K562 (cell line): ENCODE measurements around the gene HSPA14. TPM values are rescaled to one million over a fixed set of nuclear protein-coding genes. Genes with fewer than 3 reads are reported as not detected.
A peak's percentile ranks its signal among the peaks of the same experiment; 100 is the strongest.

Source experiments
- E2F3 ChIP-seq: fragments of 250-450 bp; sonication (Bioruptor Pico); IDR thresholded peaks from 2 replicates; pipeline ENCODE4 v1.4.0; 2020; ENCODE audit warnings: mild to moderate bottlenecking
- E2F4 ChIP-seq: sonication (generic); formaldehyde crosslinking; IDR thresholded peaks from 2 replicates; pipeline ENCODE4 v1.8.0; 2022; ENCODE audit warnings: mild to moderate bottlenecking, low read depth, missing genetic modification reagents
- FOXK2 ChIP-seq, 2 experiments: fragments of 450-650 bp; IDR thresholded peaks in 1 of 2; conservative IDR thresholded peaks in 1 of 2; 2 replicates each; pipeline ENCODE4 v1.6.1; 2016; ENCODE audit warnings: low read depth in 2 of 2, mild to moderate bottlenecking in 1 of 2
- HIVEP1 ChIP-seq: fragments of 250-450 bp; sonication (Bioruptor Pico); IDR thresholded peaks from 2 replicates; pipeline ENCODE4 v1.4.0; 2020; ENCODE audit warnings: mild to moderate bottlenecking
- ILF3 ChIP-seq: fragments of 450-650 bp; IDR thresholded peaks from 2 replicates; pipeline ENCODE4 v1.6.1; 2018; ENCODE audit warnings: antibody characterized with exemption, mild to moderate bottlenecking, moderate library complexity, borderline replicate concordance
- MAFK ChIP-seq: IDR thresholded peaks from 2 replicates; pipeline ENCODE4 v1.6.1; 2011; ENCODE audit warnings: low read length, improper control_type of control experiment
- MBD1 ChIP-seq: fragments of 250-450 bp; sonication (Bioruptor Pico); IDR thresholded peaks from 2 replicates; pipeline ENCODE4 v1.8.0; 2022; ENCODE audit warnings: inconsistent platforms
- MECOM ChIP-seq: fragments of 250-450 bp; sonication (Bioruptor Pico); IDR thresholded peaks from 2 replicates; pipeline ENCODE4 v1.8.0; 2022; ENCODE audit warnings: inconsistent platforms
- MTF1 ChIP-seq: fragments of 250-450 bp; sonication (Bioruptor Pico); IDR thresholded peaks from 2 replicates; pipeline ENCODE4 v1.9.0; 2021; ENCODE audit warnings: moderate library complexity, mild to moderate bottlenecking, inconsistent platforms, borderline replicate concordance
- NFXL1 ChIP-seq: fragments of 450-650 bp; formaldehyde crosslinking; IDR thresholded peaks from 2 replicates; pipeline ENCODE4 v1.4.0; 2021; ENCODE audit warnings: mild to moderate bottlenecking
- PTRF ChIP-seq: fragments of 450-650 bp; IDR thresholded peaks from 2 replicates; pipeline ENCODE4 v1.6.1; 2016; ENCODE audit warnings: mild to moderate bottlenecking, missing genetic modification characterization, missing compliant biosample characterization
- RBBP5 ChIP-seq: fragments of 200-600 bp; sonication (generic); IDR thresholded peaks from 2 replicates; pipeline ENCODE4 v1.6.1; 2012; ENCODE audit warnings: borderline replicate concordance, mild to moderate bottlenecking, low read length, control low read depth, inconsistent platforms; ENCODE audit not compliant: insufficient read depth, poor library complexity, severe bottlenecking
- RBM14 ChIP-seq: fragments of 200-400 bp; formaldehyde crosslinking; IDR thresholded peaks from 2 replicates; pipeline ENCODE4 v1.6.1; 2018; ENCODE audit warnings: low read depth, mild to moderate bottlenecking, low read length, moderate library complexity, borderline replicate concordance; ENCODE audit not compliant: insufficient read depth
- VEZF1 ChIP-seq: fragments of 200-800 bp; sonication (Bioruptor generic); IDR thresholded peaks from 2 replicates; pipeline ENCODE4 v1.6.1; 2017; ENCODE audit warnings: missing genetic modification characterization, missing compliant biosample characterization
- ZNF124 ChIP-seq: sonication (generic); formaldehyde crosslinking; IDR thresholded peaks from 2 replicates; pipeline ENCODE4 v1.8.1; 2022; ENCODE audit warnings: missing genetic modification reagents
- ZNF133 ChIP-seq: fragments of 250-450 bp; sonication (Bioruptor Pico); IDR thresholded peaks from 2 replicates; pipeline ENCODE4 v1.4.0; 2020; ENCODE audit warnings: mild to moderate bottlenecking
- ZNF143 ChIP-seq: sonication (generic); formaldehyde crosslinking; IDR thresholded peaks from 2 replicates; pipeline ENCODE4 v1.9.0; 2022; ENCODE audit warnings: mild to moderate bottlenecking, missing genetic modification reagents
- ZNF23 ChIP-seq: fragments of 250-450 bp; sonication (Bioruptor Pico); IDR thresholded peaks from 2 replicates; pipeline ENCODE4 v1.4.0; 2020; ENCODE audit warnings: mild to moderate bottlenecking
- ZNF3 ChIP-seq: fragments of 250-450 bp; sonication (Bioruptor Pico); IDR thresholded peaks from 2 replicates; pipeline ENCODE4 v1.5.0; 2021; ENCODE audit warnings: mild to moderate bottlenecking, moderate library complexity
- ZNF384 ChIP-seq: IDR thresholded peaks from 2 replicates; pipeline ENCODE4 v1.6.1; 2012; ENCODE audit warnings: low read depth, low read length, improper control_type of control experiment
- ZNF445 ChIP-seq: fragments of 250-450 bp; sonication (Bioruptor Pico); IDR thresholded peaks from 2 replicates; pipeline ENCODE4 v1.4.0; 2020; ENCODE audit warnings: low read depth, mild to moderate bottlenecking, moderate library complexity
- ZNF778 ChIP-seq: fragments of 450-650 bp; formaldehyde crosslinking; IDR thresholded peaks from 2 replicates; pipeline ENCODE4 v1.4.0; 2020; ENCODE audit warnings: mild to moderate bottlenecking, moderate library complexity
- polyA plus RNA-seq, 8 experiments: library from polyadenylated mRNA; depleted of rRNA in 4 of 8; stranded (reverse) in 5 of 8; unstranded in 3 of 8; fragments of >200 nt; fragmentation: Nextera tagmentation in 2 of 8; fragmentation: Illumina TruSeq in 1 of 8; extraction: Ambion mirVana in 2 of 8; extraction: Trizol in 1 of 8; gene quantifications; 2 replicates each; pipeline versions ENCODE4 v1.2.1 to v1.2.3, GENCODE V29; 2011 to 2014; ENCODE audit warnings: inconsistent platforms in 1 of 8, missing spikeins in 1 of 8
- total RNA-seq, 7 experiments: library from RNA; depleted of rRNA in 6 of 7; stranded (reverse); fragments of >200 nt in 6 of 7; fragmentation: Illumina TruSeq in 2 of 7; extraction: Trizol in 2 of 7; gene quantifications; 2 replicates each; pipeline versions ENCODE4 v1.2.1 to v1.2.3, GENCODE V29; 2011 to 2021; ENCODE audit warnings: low replicate concordance in 1 of 7

Gene HSPA14
- total and polyA plus RNA-seq, 9 of the 15 experiments (the other 6 are each of a cell fraction or from before 2014, with no cell fraction given): 41.9 to 75.0 (median 63.2) TPM

- peak; percentile 90 for TF ChIP-seq E2F4 (CRISPR knock-in tag)
- TF ChIP-seq ZNF445 (CRISPR knock-in tag): no peak
- TF ChIP-seq MAFK: no peak
- no peak for TF ChIP-seq MECOM
- no peak for TF ChIP-seq ZNF143 (CRISPR knock-in tag)
- TF ChIP-seq ZNF133 (CRISPR knock-in tag): no peak
- no peak for TF ChIP-seq HIVEP1 (CRISPR knock-in tag)
- TF ChIP-seq FOXK2 (conservative IDR thresholded peaks at IDR 0.05 in 1 of 2, IDR thresholded peaks at IDR 0.05 in 1 of 2; ENCODE audit: low read depth in 2 of 2): peak in 1 of 2 experiments; percentile 1; a peak in 1 of 4 replicates
- TF ChIP-seq ZNF384: no peak
- 0 out of 2 replicates have a peak, but pooled peaks have one; percentile 10 for TF ChIP-seq ILF3
- TF ChIP-seq ZNF23 (CRISPR knock-in tag): no peak
- no peak for TF ChIP-seq ZNF124 (CRISPR knock-in tag)
- no peak for TF ChIP-seq MTF1
- TF ChIP-seq NFXL1 (CRISPR knock-in tag): no peak
- TF ChIP-seq ZNF3 (CRISPR knock-in tag): no peak
- peak; percentile 83 for TF ChIP-seq VEZF1
- no peak for TF ChIP-seq RBM14
- TF ChIP-seq PTRF (tag): no peak
- TF ChIP-seq E2F3 (CRISPR knock-in tag): 0 out of 2 replicates have a peak, but pooled peaks have one; percentile 48
- TF ChIP-seq MBD1 (CRISPR knock-in tag): no peak
- peak; percentile 95 for TF ChIP-seq RBBP5
- TF ChIP-seq ZNF778 (CRISPR knock-in tag): no peak
These were observed 40.4 kb downstream of the HSPA14 start, which contains the start of gene SUV39H2 (continued) for GRCh38 chr10:14878266-14879123.
